HG03066 (cell line): ENCODE data around the gene RETREG3.

Experiments used
- ATAC-seq: cut with Tn5 transposase; IDR thresholded peaks from one replicate; pipeline ENCODE4 v1.9.1; 2021; ENCODE audit warnings: low read depth; ENCODE audit not compliant: unreplicated experiment

Gene RETREG3

DNA sequence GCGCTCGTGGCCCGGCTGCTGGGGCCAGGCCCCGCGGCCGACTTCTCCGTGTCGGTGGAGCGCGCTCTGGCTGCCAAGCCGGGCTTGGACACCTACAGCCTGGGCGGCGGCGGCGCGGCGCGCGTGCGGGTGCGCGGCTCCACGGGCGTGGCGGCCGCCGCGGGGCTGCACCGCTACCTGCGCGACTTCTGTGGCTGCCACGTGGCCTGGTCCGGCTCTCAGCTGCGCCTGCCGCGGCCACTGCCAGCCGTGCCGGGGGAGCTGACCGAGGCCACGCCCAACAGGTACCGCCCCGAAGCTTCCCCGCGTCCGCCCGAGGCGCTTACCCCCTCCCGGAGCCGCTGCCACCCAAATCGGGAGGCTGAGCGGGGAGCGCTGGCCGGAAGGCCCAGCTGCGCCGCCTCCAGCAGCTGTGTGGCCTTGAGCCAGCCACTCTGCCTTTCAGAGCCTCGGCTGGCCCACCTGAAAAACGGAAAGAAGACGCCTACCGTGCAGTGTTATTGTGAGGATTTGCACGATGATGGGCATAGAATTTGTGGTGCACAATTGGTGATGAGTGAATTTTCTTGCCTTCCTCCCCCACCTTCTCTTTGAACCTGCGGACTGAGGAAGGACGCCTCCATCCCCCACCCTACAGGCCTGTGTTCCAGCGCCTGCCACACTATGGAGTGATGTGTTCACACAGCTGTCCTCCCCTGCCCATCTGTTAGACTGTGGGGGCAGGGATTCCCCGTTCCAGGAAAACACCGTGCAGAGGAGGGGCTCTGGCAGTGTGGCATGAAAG, 72.6 kb downstream of the RETREG3 start:
- peak; percentile 66 for ATAC-seq

DNA sequence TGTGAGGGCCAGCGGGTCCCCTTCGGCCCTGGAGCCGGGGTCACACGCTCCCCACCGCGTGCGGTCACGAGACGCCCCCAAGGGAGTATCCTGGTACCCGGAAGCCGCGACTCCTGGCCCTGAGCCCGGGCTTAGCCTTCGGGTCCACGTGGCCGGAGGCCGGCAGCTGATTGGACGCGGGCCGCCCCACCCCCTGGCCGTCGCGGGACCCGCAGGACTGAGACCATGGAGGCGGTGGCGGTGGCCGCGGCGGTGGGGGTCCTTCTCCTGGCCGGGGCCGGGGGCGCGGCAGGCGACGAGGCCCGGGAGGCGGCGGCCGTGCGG, 73.2 kb downstream of the RETREG3 start, which contains the start of gene NAGLU:
TSS of gene NAGLU (plus strand) at position 194 of the 324 bp plus-strand sequence. CDS start at position 226, 32 bp downstream.
- ATAC-seq = peak; percentile 77

DNA sequence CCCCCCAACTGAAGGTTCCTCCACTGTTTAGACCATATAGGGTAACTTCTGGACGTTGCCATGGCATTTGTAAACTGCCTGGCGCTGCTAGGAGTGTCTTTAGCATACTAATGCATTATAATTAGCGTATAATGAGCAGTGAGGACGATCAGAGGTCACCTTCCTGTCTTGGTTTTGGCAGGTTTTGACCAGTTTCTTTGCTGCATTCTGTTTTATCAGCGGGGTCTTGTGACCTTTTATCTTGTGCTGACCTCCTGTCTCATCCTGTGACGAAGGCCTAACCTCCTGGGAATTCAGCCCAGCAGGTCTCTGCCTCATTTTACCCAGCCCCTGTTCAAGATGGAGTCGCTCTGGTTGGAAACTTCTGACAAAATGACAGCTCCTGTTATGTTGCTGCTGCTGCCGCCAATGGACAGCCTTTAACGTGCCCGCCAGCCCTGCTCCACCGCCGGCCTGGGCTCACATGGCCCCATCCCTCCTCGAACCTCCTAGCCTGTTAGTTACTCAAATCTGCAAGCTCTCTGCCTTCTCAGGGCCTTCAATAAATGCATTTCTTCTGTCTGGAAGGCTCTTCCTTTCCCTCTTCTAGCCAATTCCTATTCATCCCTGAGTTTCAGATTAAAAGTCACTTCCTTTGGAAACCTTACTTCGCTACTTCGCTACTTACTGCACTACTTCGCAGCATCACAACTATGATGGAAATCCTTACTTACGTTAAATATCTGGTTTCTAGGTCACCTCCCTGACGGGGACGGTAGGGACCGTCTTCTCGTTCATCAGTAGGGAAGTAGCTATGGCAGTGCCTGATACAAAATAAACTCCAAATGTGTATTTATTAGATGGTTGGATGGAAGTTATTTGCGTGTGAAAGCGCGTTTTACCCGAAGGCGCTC, 73.8 kb downstream of the RETREG3 start:
- no peak for ATAC-seq

DNA sequence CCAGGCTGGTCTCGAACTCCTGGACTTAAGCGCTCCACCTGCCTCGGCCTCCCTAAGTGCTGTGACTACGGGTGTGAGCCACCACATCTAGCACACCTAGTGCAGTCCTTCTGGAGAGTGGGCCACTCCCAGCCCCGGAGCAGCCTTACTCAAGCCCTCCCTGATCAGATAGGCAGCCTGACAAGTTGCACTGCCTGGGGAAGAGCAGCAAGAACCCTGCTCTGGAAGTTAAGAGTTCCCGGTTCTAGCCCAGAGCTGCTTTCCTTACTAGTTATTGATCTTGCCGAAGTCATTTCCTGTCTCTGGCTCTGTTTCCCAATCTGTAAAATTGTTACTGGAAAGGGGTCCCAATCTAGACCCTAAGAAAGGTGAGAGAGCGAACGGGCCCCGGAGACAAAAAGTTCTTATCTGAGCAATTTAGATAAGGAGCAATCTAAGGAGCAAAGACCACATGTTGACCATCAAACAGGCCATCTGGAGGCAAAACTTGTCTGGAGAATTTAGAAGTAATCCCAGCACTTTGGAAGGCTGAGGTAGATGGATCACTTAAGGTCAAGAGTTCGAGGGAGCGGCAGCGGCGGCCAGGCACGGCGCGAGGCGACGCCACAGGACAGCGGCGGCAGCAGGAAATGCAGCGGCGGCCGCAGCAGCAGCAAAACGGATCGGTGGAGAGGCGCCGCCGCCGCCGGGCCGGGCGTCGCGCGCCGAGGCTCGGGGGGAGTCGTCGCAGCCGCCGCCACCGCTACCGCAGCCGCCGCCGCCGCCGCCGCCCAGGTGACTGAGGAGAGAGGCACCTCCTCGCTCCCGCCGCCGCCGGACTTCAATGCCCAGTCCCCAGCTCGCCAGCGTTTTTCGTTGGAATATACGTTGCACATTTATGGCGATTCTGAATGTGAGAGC, 77.5 kb downstream of the RETREG3 start:
- no peak for ATAC-seq

DNA sequence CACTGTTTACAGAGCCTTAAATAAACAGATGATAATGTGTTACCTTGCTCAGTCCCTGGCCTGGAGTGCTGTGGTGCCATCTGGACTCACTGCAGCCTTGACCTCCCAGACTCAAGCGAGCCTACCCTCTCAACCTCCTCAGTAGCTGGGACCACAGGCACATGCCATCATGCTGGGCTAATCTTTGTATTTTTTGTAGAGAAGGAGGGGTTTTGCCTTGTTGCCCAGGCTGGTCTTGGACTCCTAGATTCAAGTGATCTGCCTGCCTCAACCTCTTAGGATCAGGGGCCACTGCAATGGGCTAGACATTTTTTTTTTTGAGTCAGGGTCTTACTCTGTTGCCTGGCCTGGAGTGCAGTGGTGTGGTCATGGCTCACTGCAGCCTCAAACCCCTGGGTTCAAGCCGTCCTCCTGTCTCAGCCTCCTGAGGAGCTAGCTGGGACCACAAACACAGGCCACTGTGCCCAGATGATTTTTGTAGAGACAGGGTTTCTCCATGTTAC, 78.2 kb downstream of the RETREG3 start:
- no peak for ATAC-seq
